SU-DHL-6 (cell line): ENCODE data around the gene ELMO1.

Experiments
- CTCF ChIP-seq: fragments of 200-600 bp; sonication (generic); IDR thresholded peaks from one replicate; pipeline ENCODE4 v1.5.1; 2017; ENCODE audit warnings: antibody characterized with exemption, mild to moderate bottlenecking, low read length, moderate library complexity; ENCODE audit not compliant: insufficient read depth, poor library complexity, severe bottlenecking
- EZH2phosphoT487 ChIP-seq: fragments of 200-600 bp; sonication (generic), shearing (Covaris generic); conservative IDR thresholded peaks from 2 replicates; pipeline ENCODE4 v1.6.1; 2018; ENCODE audit warnings: mild to moderate bottlenecking, antibody characterized with exemption, low read length, moderate library complexity, mixed read lengths

GRCh38 chr7:37197108-37197507 is 251.6 kb downstream of the ELMO1 start:
- no peak for TF ChIP-seq CTCF
- no peak for TF ChIP-seq EZH2phosphoT487
